IMR-90 (cell line): Measurements from ENCODE around the gene STAT3.
"Not testable (repeated sequence)": the region's sequence is repeated elsewhere in the genome, so short reads cannot be mapped to it uniquely, and the experiment has no call there.

Source experiments
- MAFK ChIP-seq: IDR thresholded peaks from 2 replicates; pipeline ENCODE4 v1.6.1; 2012; ENCODE audit warnings: low read depth, low read length, improper control_type of control experiment
- MXI1 ChIP-seq: IDR thresholded peaks from 2 replicates; pipeline ENCODE4 v1.6.1; 2012; ENCODE audit warnings: low read depth, mild to moderate bottlenecking, low read length, moderate library complexity, borderline replicate concordance
- POLR2A ChIP-seq: IDR thresholded peaks from 2 replicates; pipeline ENCODE4 v1.6.1; 2012; ENCODE audit warnings: mild to moderate bottlenecking, low read depth, low read length
- RAD21 ChIP-seq: IDR thresholded peaks from 2 replicates; pipeline ENCODE4 v1.6.1; 2012; ENCODE audit warnings: low read length, improper control_type of control experiment
- RCOR1 ChIP-seq: IDR thresholded peaks from 2 replicates; pipeline ENCODE4 v1.6.1; 2012; ENCODE audit warnings: mild to moderate bottlenecking, low read length, improper control_type of control experiment; ENCODE audit not compliant: insufficient replicate concordance
- RFX5 ChIP-seq: IDR thresholded peaks from 2 replicates; pipeline ENCODE4 v1.8.0; 2012; ENCODE audit warnings: low read depth, mild to moderate bottlenecking, low read length, moderate library complexity
- TF ChIP-seq, protein P1 (sequence below): conservative IDR thresholded peaks from 2 replicates; pipeline ENCODE4 v1.5.1; 2012; ENCODE audit warnings: mild to moderate bottlenecking, low read depth, low read length, improper control_type of control experiment
- TF ChIP-seq, protein P2 (sequence below): fragments of 150-350 bp; IDR thresholded peaks from 2 replicates; pipeline ENCODE4 v1.6.1; 2016; ENCODE audit warnings: low read depth, mild to moderate bottlenecking, low read length, moderate library complexity, borderline replicate concordance
- TF ChIP-seq, protein P3 (sequence below): fragments of 150-350 bp; IDR thresholded peaks from 2 replicates; pipeline ENCODE4 v1.6.1; 2017; ENCODE audit warnings: mild to moderate bottlenecking, antibody characterized with exemption, low read length, low read depth

DNA sequence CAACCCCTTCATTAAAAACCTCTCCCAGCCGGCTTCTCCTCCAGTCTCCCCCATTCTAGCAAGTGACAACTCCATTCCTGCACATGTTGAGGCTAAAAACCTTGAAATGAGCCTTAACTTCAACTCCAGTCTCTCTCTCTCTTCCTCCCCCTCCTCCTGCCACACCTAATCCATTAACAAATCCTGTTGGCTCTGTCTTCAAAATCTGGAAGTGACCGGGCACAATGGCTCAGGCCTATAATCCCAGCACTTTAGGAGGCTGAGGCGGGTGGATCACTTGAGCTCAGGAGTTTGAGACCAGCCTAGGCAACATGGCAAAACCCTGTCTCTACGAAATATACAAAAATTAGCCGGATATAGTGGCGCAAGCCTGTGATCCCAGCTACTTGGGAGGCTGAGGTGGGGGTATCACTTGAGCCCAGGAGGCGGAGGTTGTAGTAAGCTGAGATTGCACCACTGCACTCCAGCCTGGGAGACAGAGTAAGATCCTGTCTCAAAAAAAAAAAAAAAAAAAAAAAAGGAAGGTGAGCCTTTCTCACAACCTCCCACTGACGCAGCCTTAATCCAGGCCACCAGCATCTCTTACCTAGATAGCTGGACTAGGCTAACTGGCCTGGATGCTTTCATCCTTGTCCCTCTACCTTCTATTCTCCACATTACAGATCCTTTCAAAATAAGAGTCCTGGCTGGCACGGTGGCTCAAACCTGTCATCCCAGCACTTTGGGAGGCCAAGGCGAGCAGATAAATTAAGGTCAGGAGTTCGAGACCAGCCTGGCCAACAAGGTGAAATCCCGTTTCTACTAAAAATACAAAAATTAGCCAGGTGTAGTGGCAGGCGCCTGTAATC, 21.8 kb downstream of the STAT3 start:
- TF ChIP-seq, protein P1, sequence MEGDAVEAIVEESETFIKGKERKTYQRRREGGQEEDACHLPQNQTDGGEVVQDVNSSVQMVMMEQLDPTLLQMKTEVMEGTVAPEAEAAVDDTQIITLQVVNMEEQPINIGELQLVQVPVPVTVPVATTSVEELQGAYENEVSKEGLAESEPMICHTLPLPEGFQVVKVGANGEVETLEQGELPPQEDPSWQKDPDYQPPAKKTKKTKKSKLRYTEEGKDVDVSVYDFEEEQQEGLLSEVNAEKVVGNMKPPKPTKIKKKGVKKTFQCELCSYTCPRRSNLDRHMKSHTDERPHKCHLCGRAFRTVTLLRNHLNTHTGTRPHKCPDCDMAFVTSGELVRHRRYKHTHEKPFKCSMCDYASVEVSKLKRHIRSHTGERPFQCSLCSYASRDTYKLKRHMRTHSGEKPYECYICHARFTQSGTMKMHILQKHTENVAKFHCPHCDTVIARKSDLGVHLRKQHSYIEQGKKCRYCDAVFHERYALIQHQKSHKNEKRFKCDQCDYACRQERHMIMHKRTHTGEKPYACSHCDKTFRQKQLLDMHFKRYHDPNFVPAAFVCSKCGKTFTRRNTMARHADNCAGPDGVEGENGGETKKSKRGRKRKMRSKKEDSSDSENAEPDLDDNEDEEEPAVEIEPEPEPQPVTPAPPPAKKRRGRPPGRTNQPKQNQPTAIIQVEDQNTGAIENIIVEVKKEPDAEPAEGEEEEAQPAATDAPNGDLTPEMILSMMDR: not testable (repeated sequence)
- TF ChIP-seq MAFK, POLR2A, RFX5, RAD21, MXI1, RCOR1: not testable (repeated sequence)
- TF ChIP-seq, protein P2, sequence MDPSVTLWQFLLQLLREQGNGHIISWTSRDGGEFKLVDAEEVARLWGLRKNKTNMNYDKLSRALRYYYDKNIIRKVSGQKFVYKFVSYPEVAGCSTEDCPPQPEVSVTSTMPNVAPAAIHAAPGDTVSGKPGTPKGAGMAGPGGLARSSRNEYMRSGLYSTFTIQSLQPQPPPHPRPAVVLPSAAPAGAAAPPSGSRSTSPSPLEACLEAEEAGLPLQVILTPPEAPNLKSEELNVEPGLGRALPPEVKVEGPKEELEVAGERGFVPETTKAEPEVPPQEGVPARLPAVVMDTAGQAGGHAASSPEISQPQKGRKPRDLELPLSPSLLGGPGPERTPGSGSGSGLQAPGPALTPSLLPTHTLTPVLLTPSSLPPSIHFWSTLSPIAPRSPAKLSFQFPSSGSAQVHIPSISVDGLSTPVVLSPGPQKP: not testable (repeated sequence)
- TF ChIP-seq, protein P3, sequence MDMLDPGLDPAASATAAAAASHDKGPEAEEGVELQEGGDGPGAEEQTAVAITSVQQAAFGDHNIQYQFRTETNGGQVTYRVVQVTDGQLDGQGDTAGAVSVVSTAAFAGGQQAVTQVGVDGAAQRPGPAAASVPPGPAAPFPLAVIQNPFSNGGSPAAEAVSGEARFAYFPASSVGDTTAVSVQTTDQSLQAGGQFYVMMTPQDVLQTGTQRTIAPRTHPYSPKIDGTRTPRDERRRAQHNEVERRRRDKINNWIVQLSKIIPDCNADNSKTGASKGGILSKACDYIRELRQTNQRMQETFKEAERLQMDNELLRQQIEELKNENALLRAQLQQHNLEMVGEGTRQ: not testable (repeated sequence)
